H9 (cell line): ENCODE data around the gene PLXND1. TPM values are rescaled to one million over a fixed set of nuclear protein-coding genes. Genes with fewer than 3 reads are reported as not detected.

Experiments
- DNase-seq: peaks from one replicate; pipeline ENCODE4 v3.0.0-alpha.2; 2017
- H2AFZ ChIP-seq: one replicate; pipeline ENCODE4 v1.6.1; 2013; ENCODE audit warnings: mild to moderate bottlenecking, low read length, control low read depth, moderate library complexity
- H2AK5ac ChIP-seq: 2 replicates; pipeline ENCODE4 v1.6.1; 2013; ENCODE audit warnings: low read length, control low read depth, mixed read lengths; ENCODE audit not compliant: insufficient read length
- H2BK120ac ChIP-seq: one replicate; pipeline ENCODE4 v1.6.1; 2013; ENCODE audit warnings: low read depth, mild to moderate bottlenecking, low read length, control low read depth, inconsistent platforms; ENCODE audit not compliant: poor library complexity, severe bottlenecking
- H2BK12ac ChIP-seq: 2 replicates; pipeline ENCODE4 v1.6.1; 2013; ENCODE audit warnings: low read length, control low read depth, mixed read lengths, low read depth; ENCODE audit not compliant: insufficient read length
- H2BK15ac ChIP-seq: 2 replicates; pipeline ENCODE4 v1.6.1; 2013; ENCODE audit warnings: low read depth, low read length, control low read depth
- H2BK20ac ChIP-seq: one replicate; pipeline ENCODE4 v1.6.1; 2013; ENCODE audit warnings: low read depth, mild to moderate bottlenecking, low read length, control low read depth, inconsistent platforms; ENCODE audit not compliant: poor library complexity, severe bottlenecking
- H2BK5ac ChIP-seq: 2 replicates; pipeline ENCODE4 v1.6.1; 2013; ENCODE audit warnings: low read length, control low read depth, mixed read lengths; ENCODE audit not compliant: insufficient read length
- H3K14ac ChIP-seq: 2 replicates; pipeline ENCODE4 v1.6.1; 2013; ENCODE audit warnings: low read length, control low read depth; ENCODE audit not compliant: insufficient read depth
- H3K18ac ChIP-seq: 2 replicates; pipeline ENCODE4 v1.6.1; 2013; ENCODE audit warnings: low read depth, mild to moderate bottlenecking, mixed read lengths, low read length, control low read depth; ENCODE audit not compliant: insufficient read length
- H3K23ac ChIP-seq: 2 replicates; pipeline ENCODE4 v1.6.1; 2013; ENCODE audit warnings: low read length, control low read depth, mixed read lengths, low read depth; ENCODE audit not compliant: insufficient read length
- H3K23me2 ChIP-seq: 2 replicates; pipeline ENCODE4 v1.6.1; 2013; ENCODE audit warnings: low read depth, mild to moderate bottlenecking, mixed read lengths, low read length, control low read depth; ENCODE audit not compliant: insufficient read length, poor library complexity, severe bottlenecking
- H3K27ac ChIP-seq: 2 replicates; pipeline ENCODE4 v1.5.1; 2013; ENCODE audit warnings: low read length, control low read depth, mixed read lengths, low read depth; ENCODE audit not compliant: insufficient read length
- H3K27me3 ChIP-seq: 2 replicates; pipeline ENCODE4 v1.6.1; 2013; ENCODE audit warnings: low read length, control low read depth, inconsistent platforms; ENCODE audit not compliant: insufficient read depth
- H3K4ac ChIP-seq: 2 replicates; pipeline ENCODE4 v1.6.1; 2013; ENCODE audit warnings: low read depth, mild to moderate bottlenecking, control low read depth, inconsistent platforms, low read length, moderate library complexity
- H3K4me1 ChIP-seq: 2 replicates; pipeline ENCODE4 v1.6.1; 2013; ENCODE audit warnings: low read length, control low read depth, inconsistent platforms; ENCODE audit not compliant: insufficient read depth
- H3K4me2 ChIP-seq: 2 replicates; pipeline ENCODE4 v1.6.1; 2013; ENCODE audit warnings: low read length, control low read depth, mixed read lengths; ENCODE audit not compliant: insufficient read length, insufficient read depth
- H3K56ac ChIP-seq: 2 replicates; pipeline ENCODE4 v1.6.1; 2013; ENCODE audit warnings: low read depth, mild to moderate bottlenecking, mixed read lengths, low read length, control low read depth; ENCODE audit not compliant: insufficient read length
- H3K79me1 ChIP-seq: 2 replicates; pipeline ENCODE4 v1.6.1; 2013; ENCODE audit warnings: low read depth, mild to moderate bottlenecking, moderate library complexity, low read length, control low read depth, inconsistent platforms; ENCODE audit not compliant: insufficient read depth, poor library complexity, severe bottlenecking
- H3K79me2 ChIP-seq: 2 replicates; pipeline ENCODE4 v1.6.1; 2013; ENCODE audit warnings: low read length, control low read depth, inconsistent platforms; ENCODE audit not compliant: insufficient read depth
- H3K9ac ChIP-seq: 2 replicates; pipeline ENCODE4 v1.6.1; 2013; ENCODE audit warnings: low read length, control low read depth, mixed read lengths; ENCODE audit not compliant: insufficient read length; ENCODE audit errors: extremely low read depth
- H3K9me3 ChIP-seq: one replicate; pipeline ENCODE4 v1.6.1; 2013; ENCODE audit warnings: low read depth, low read length, inconsistent platforms; ENCODE audit not compliant: control insufficient read depth
- H3T11ph ChIP-seq: one replicate; pipeline ENCODE4 v1.6.1; 2013; ENCODE audit warnings: mild to moderate bottlenecking, low read length, control low read depth, inconsistent platforms
- H4K20me1 ChIP-seq: one replicate; pipeline ENCODE4 v1.6.1; 2013; ENCODE audit not compliant: control insufficient read depth, insufficient read length, insufficient read depth
- H4K5ac ChIP-seq: 2 replicates; pipeline ENCODE4 v1.6.1; 2013; ENCODE audit warnings: low read depth, mild to moderate bottlenecking, mixed read lengths, low read length, control low read depth; ENCODE audit not compliant: insufficient read length
- H4K8ac ChIP-seq: replicated peaks from 2 replicates; pipeline ENCODE4 v1.6.1; 2013; ENCODE audit warnings: low read length, control low read depth, mixed read lengths, low read depth; ENCODE audit not compliant: insufficient read length
- H4K91ac ChIP-seq: 2 replicates; pipeline ENCODE4 v1.6.1; 2013; ENCODE audit warnings: low read depth, mild to moderate bottlenecking, moderate library complexity, mixed read lengths, low read length, control low read depth; ENCODE audit not compliant: insufficient read length
- H3K27ac Mint-ChIP-seq, 3 experiments: 2 replicates in 2 of 3; 3 replicates in 1 of 3; pipeline ENCODE4 v1.8.0; 2020 to 2021; ENCODE audit warnings: mixed read lengths in 3 of 3, mild to moderate bottlenecking in 1 of 3, moderate library complexity in 1 of 3
- H3K27me3 Mint-ChIP-seq: 2 replicates; pipeline ENCODE4 v1.8.0; 2021; ENCODE audit warnings: low read depth, mild to moderate bottlenecking, moderate library complexity, mixed read lengths
- H3K36me3 Mint-ChIP-seq, 3 experiments: 2 replicates in 2 of 3; 3 replicates in 1 of 3; pipeline ENCODE4 v1.8.0; 2020 to 2021; ENCODE audit warnings: low read depth in 3 of 3, mixed read lengths in 3 of 3; ENCODE audit not compliant: insufficient read depth in 1 of 3
- H3K4me1 Mint-ChIP-seq, 2 experiments: 2 replicates each; pipeline ENCODE4 v1.8.0; 2020; ENCODE audit warnings: mixed read lengths in 2 of 2
- H3K4me3 Mint-ChIP-seq, 2 experiments: 2 replicates in 1 of 2; 3 replicates in 1 of 2; pipeline ENCODE4 v1.8.0; 2020 to 2021; ENCODE audit warnings: mild to moderate bottlenecking in 2 of 2, mixed read lengths in 2 of 2, moderate library complexity in 1 of 2
- H3K9me3 Mint-ChIP-seq, 2 experiments: 2 replicates in 1 of 2; 3 replicates in 1 of 2; pipeline ENCODE4 v1.8.0; 2020; ENCODE audit warnings: mild to moderate bottlenecking in 2 of 2, mixed read lengths in 2 of 2, moderate library complexity in 1 of 2
- CTCF ChIP-seq: fragments of 200-600 bp; sonication (generic); conservative IDR thresholded peaks from 3 replicates; pipeline ENCODE4 v1.8.0; 2021; ENCODE audit warnings: antibody characterized with exemption, mild to moderate bottlenecking
- WGBS: extraction: QIAGEN DNeasy Blood & Tissue Kit; methylation state at CpG from one replicate; pipeline ENCODE4 v1.1.7; 2013; ENCODE audit warnings: missing lambda C conversion rate, low lambda C conversion rate, mixed read lengths; ENCODE audit not compliant: insufficient read length; ENCODE audit errors: extremely low coverage; 5-methylcytosine and 5-hydroxymethylcytosine counted together
- total RNA-seq: library from RNA; stranded (reverse); gene quantifications from 2 replicates; pipeline ENCODE4 v1.2.1, GENCODE V29; 2021

PLXND1 gene
- total RNA-seq, 1 experiment from 2014 or later: 50.9 TPM

GRCh38 chr3:129556890-129557547 lies 49.5 kb downstream of the PLXND1 start:
- peaks cover 27 to 60% of the 10 kb centered on the region in 2 experiments for H3K4me1 Mint-ChIP-seq
- H3K27me3 Mint-ChIP-seq: no peaks in the 10 kb centered on the region; the same call in 1 of the 2 replicates
- Histone ChIP-seq H2BK12ac (no peak overlapping the region), H2AFZ (no peak overlapping the region), H3K79me2 (no peaks in the 10 kb centered on the region), H2AK5ac (no peak overlapping the region), H3K14ac (no peak overlapping the region), H3K23ac (no peak overlapping the region), H4K91ac (no peak overlapping the region), H4K8ac (no peak overlapping the region), H3K9ac (no peak overlapping the region), H3K27ac (no peak overlapping the region), H3T11ph (no peak overlapping the region), H3K4me1 (no peaks in the 10 kb centered on the region; the same call in 1 of the 2 replicates), H3K9me3 (no peaks in the 10 kb centered on the region), H2BK20ac (no peak overlapping the region), H4K20me1 (no peaks in the 10 kb centered on the region), H3K23me2 (no peaks in the 10 kb centered on the region), H2BK5ac (no peak overlapping the region), H3K4me2 (no peak overlapping the region), H3K56ac (no peak overlapping the region), H3K79me1 (no peaks in the 10 kb centered on the region), H2BK120ac (no peak overlapping the region), H3K27me3 (no peaks in the 10 kb centered on the region), H3K18ac (no peak overlapping the region), H3K4ac (no peak overlapping the region), H2BK15ac (no peak overlapping the region), H4K5ac (no peak overlapping the region)
- DNase-seq: no peak
- no peak for TF ChIP-seq CTCF
- no CpG with 5 or more reads among the region's 31 CpGs for WGBS
- H3K27ac Mint-ChIP-seq: peak overlapping the region in 1 of 3 experiments; percentile 55; a peak in 1 of 7 replicates
- H3K9me3 Mint-ChIP-seq: no peaks in the 10 kb centered on the region
- no peak overlapping the region; a peak in 1 of 5 replicates for H3K4me3 Mint-ChIP-seq
- H3K36me3 Mint-ChIP-seq: peaks cover 0 to 22% (median 3%) of the 10 kb centered on the region in 3 experiments; a peak in 2 of 7 replicates
